Measurements from ENCODE around the gene CHN1. TPM values are rescaled to one million over a fixed set of nuclear protein-coding genes. Genes with fewer than 3 reads are reported as not detected.

CHN1 gene
- total RNA-seq, 2 experiments from 2014 or later: 0.62 to 1.2 TPM

DNA sequence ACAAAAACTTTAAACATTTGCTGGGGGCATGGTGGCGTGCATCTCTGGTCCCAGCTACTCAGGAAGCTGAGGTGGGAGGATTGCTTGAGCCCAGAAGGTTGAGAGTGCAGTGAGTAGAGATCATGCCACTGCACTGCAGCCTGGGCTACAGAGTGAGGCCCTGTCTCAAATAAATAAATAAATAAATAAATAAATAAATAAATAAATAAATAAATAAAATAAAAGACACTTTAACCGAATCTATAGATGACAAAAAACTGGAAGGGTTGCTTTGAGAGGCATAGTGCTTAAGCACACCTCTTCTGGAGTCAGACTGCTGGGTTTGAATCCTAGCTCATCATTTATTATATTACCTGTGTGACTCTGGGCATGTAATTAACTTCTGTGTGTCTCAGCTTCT, 21.2 kb upstream of the CHN1 start:
- no peak overlapping the region for H3K4me3 Mint-ChIP-seq
- no peak for DNase-seq
- H3K36me3 Mint-ChIP-seq (ENCODE audit: low read depth): no peaks in the 10 kb centered on the region
- H3K9me3 Mint-ChIP-seq: no peaks in the 10 kb centered on the region
- POLR2A ChIA-PET: no interaction called here
- H3K27me3 Mint-ChIP-seq: no peaks in the 10 kb centered on the region
- CTCF ChIA-PET: no interaction called here
- peaks cover 4% of the 10 kb centered on the region for H3K4me1 Mint-ChIP-seq
- H3K27ac Mint-ChIP-seq: no peak overlapping the region

DNA sequence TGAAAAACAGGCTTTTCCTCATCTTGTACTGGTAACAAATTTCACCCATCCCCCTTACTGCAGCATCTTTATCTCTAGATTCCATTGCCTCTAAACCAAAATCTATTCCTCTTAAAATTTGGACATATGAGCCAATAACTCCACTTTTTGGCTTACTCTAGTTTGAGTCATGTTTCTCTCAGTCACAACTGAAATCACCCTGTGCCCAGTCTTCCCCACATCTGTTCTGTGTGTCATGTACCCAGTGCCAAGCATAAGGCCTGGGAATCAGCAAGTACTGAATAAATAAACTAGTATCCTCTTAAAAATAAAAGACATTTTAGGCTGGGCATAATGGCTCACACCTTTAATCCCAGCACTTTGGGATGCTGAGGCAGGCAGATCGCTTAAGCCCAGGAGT, 20.8 kb upstream of the CHN1 start:
- CTCF ChIA-PET: no interaction called here
- H3K4me3 Mint-ChIP-seq: no peak overlapping the region
- no peak for DNase-seq
- no peaks in the 10 kb centered on the region for H3K27me3 Mint-ChIP-seq
- POLR2A ChIA-PET: no interaction called here
- no peaks in the 10 kb centered on the region for H3K36me3 Mint-ChIP-seq (ENCODE audit: low read depth)
- no peaks in the 10 kb centered on the region for H3K9me3 Mint-ChIP-seq
- peaks cover 4% of the 10 kb centered on the region for H3K4me1 Mint-ChIP-seq
- no peak overlapping the region for H3K27ac Mint-ChIP-seq

DNA sequence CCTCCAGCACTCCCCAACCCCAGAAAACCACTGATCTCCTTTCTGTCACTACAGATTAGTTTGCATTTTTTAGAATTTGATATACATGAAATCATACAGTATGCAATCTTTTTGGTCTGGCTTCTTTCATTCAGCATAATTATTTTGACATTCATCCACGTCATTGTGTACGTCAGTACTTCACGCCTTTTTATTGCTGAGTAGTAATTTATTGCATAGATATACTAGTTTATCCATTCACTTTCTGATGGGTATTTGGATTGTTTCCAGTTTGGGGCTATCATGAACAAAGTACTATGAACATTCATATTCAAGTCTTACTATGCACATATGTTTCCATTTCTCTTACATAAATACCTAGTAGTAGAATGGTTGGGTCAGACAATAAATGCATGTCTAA, 20.1 kb upstream of the CHN1 start:
- peaks cover under 1% of the 10 kb centered on the region for H3K4me1 Mint-ChIP-seq
- POLR2A ChIA-PET: no interaction called here
- no peak overlapping the region for H3K27ac Mint-ChIP-seq
- no peaks in the 10 kb centered on the region for H3K9me3 Mint-ChIP-seq
- no peaks in the 10 kb centered on the region for H3K27me3 Mint-ChIP-seq
- H3K4me3 Mint-ChIP-seq: no peak overlapping the region
- CTCF ChIA-PET: no interaction called here
- no peak for DNase-seq
- H3K36me3 Mint-ChIP-seq (ENCODE audit: low read depth): no peaks in the 10 kb centered on the region

DNA sequence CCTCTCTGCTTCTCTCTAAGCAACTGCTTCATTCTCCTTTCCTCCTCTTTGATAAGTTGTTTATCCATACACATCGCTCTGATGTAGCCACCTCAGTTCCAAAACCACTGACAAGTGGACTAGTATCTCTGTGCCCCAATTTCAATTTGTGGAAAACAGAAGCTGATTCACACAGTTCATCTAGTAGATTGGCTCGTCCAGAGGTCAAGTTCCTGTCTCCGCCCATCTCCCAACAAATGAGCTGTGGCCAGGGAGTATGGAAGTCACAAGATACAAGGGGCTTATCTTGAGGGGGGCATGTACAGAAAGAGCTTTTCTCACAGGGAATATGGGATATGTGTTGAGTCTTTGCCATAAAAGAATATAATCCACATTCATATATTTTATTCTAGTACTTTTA, 17.7 kb upstream of the CHN1 start:
- ChIA-PET POLR2A (no interaction called here), CTCF (interaction anchor here (1.2 kb wide), 1 partner anchor 17 kb away, joined by 3 read pairs; the partner anchor contains the start of gene CHN1)
- no peak overlapping the region for H3K4me3 Mint-ChIP-seq
- no peak overlapping the region for H3K27ac Mint-ChIP-seq
- no peaks in the 10 kb centered on the region for H3K9me3 Mint-ChIP-seq
- no peak for DNase-seq
- H3K27me3 Mint-ChIP-seq: no peaks in the 10 kb centered on the region
- H3K36me3 Mint-ChIP-seq (ENCODE audit: low read depth): no peaks in the 10 kb centered on the region
- H3K4me1 Mint-ChIP-seq: no peaks in the 10 kb centered on the region

DNA sequence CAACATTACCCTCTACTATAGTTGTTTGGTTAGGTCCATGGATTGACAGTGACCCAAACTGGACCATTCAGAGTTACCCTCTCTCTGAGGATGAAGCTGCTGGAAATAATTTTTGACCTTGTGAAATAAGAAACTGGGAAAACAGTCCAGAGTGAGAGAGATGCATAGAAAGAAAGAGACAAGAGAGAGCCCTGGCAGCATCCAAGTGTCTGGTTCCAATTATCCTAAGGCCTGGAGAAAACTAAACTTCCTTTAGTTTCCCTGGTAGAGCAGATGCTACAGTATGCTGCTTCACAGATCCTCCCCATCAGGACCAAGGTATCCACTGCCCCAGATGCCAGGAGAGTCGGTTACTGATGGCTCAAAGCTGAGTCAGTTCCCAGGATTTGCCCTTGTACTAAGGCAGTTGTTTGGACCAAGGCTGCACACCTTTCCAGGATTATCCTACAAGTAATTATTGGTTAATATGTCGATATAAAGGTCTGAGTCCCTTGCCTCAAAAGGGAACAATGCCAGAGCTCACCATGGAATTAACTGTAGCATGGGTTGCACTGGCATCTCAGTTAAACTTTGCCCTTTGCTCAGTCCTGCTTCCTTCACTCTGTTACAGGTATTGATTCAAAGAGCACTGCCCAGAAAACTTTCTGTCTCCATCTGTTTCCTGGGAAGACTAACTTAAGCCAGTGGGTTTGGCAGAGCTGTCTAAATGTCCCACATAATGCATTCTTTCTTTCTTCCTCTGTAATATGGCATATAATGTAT, 14.6 kb upstream of the CHN1 start:
- no peak for DNase-seq
- CTCF ChIA-PET: no interaction called here
- no peaks in the 10 kb centered on the region for H3K36me3 Mint-ChIP-seq (ENCODE audit: low read depth)
- H3K4me1 Mint-ChIP-seq: no peaks in the 10 kb centered on the region
- H3K27ac Mint-ChIP-seq: no peak overlapping the region
- no peak overlapping the region for H3K4me3 Mint-ChIP-seq
- H3K9me3 Mint-ChIP-seq: no peaks in the 10 kb centered on the region
- POLR2A ChIA-PET: no interaction called here
- H3K27me3 Mint-ChIP-seq: no peaks in the 10 kb centered on the region

DNA sequence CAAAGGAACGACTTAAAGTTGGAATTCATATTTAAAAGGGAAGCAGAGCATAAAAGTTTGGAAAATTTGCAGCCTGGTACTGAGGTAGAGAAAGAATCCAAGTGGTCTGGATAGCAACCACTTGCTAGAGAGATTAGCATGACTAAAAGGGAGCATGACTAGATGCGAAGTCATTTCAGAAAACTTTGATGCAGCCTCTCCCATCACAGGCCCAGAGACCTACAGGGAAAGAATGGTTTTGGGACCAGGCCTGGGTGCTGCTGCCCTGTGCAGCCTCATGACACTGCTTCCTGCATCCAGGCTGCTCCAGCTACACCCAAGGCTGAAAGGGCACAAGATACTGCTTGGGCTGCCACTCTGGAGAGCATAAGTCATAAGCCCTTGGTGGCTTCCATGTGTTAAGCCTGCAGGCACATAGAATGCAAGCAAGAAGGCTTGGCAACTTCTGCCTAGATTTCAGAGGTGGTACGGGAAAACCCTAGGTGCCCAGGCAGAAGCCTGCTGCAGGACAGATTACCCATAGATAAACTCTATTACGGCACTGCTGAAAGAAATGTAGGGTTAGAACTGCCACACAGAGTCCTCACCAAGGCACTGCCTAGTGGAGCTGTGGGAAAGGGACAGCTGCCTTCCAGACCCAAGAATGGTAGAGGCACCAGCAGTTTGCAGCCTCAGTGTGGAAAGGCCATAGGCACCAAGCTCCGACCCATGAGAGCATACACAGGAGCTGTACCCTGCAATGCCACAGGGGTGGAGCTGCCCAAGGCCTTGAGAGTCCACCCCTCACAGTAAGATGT, 12.6 kb upstream of the CHN1 start:
- no peak overlapping the region for H3K4me3 Mint-ChIP-seq
- CTCF ChIA-PET: no interaction called here
- no peaks in the 10 kb centered on the region for H3K4me1 Mint-ChIP-seq
- DNase-seq: no peak
- H3K27me3 Mint-ChIP-seq: peaks cover 6% of the 10 kb centered on the region
- POLR2A ChIA-PET: no interaction called here
- no peak overlapping the region for H3K27ac Mint-ChIP-seq
- no peaks in the 10 kb centered on the region for H3K36me3 Mint-ChIP-seq (ENCODE audit: low read depth)
- peaks cover 6% of the 10 kb centered on the region for H3K9me3 Mint-ChIP-seq

DNA sequence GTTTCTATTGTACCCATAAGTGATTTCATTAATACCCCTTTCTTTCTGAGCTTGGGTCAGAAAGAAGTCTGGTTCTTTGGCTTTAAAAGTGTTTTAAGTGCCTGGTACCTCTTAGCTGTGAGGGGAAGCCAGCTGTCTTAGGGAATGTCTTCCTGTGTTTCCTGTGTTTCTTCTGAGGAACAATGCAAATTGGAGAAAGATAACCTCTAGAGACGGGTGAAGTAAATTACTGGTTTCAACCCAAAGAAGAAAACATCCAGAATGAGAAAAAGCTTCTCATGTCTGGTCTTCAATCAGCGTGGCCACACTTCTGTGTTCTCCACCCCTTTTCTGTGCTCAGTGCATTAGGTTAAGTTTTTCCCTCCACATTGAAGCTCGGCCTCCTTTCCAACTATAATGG, 10.2 kb upstream of the CHN1 start:
- Mint-ChIP-seq H3K36me3 (ENCODE audit: low read depth) (no peaks in the 10 kb centered on the region), H3K9me3 (peaks cover 6% of the 10 kb centered on the region), H3K27ac (no peak overlapping the region), H3K4me1 (no peaks in the 10 kb centered on the region), H3K27me3 (peaks cover 16% of the 10 kb centered on the region), H3K4me3 (no peak overlapping the region)
- no peak for DNase-seq
- POLR2A ChIA-PET: no interaction called here
- CTCF ChIA-PET: interaction anchor here (1.4 kb wide), 1 partner anchor 25 kb away, joined by 3 read pairs; no protein-coding TSS in a partner anchor

DNA sequence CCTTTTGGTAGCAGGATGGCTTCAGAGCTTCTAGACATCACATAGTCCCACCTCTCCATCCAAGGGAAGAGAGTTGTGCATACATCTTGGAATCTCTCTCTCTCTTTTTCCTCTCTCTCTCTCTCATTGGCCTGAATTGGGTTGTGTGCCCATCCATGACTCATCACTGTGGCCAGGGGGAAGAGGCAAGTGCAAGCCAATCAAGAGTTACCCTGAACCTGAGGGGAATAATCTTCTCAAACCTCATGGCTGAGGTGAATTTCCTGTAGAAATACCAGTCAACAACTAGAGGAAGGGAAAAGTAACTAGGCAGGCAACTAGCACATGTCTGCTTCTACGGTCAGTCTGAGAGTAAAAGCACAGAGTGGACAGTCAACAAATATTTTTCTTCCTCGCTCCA, 7.3 kb upstream of the CHN1 start:
- Mint-ChIP-seq H3K36me3 (ENCODE audit: low read depth) (no peaks in the 10 kb centered on the region), H3K27me3 (peaks cover 31% of the 10 kb centered on the region), H3K27ac (no peak overlapping the region), H3K4me3 (no peak overlapping the region), H3K4me1 (no peaks in the 10 kb centered on the region), H3K9me3 (peaks cover 6% of the 10 kb centered on the region)
- ChIA-PET CTCF (interaction anchor here (0.7 kb wide), 1 partner anchor 25 kb away, joined by 3 read pairs; no protein-coding TSS in a partner anchor), POLR2A (no interaction called here)
- DNase-seq: no peak

DNA sequence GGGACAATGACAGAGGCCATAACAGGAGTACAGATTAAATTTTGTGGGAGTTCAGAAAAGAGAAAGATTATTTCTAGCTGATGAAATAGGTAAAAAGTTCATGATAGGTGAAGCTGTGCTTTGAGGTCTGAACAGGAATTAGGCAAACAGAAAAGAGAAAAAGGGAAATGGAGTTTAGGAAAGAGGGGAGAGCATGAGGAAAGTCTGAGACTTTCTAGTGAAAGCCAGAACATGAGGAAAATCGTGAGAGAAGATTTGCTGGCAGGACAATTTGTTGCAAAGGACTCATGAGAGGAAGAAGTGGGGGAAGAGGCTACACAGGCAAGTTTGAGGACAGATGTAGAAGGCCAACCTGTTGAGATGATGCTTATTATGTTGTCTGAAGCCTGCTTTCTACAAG, 6.3 kb upstream of the CHN1 start:
- Mint-ChIP-seq H3K27ac (no peak overlapping the region), H3K4me3 (no peak overlapping the region), H3K27me3 (peaks cover 41% of the 10 kb centered on the region), H3K4me1 (no peaks in the 10 kb centered on the region), H3K36me3 (ENCODE audit: low read depth) (no peaks in the 10 kb centered on the region), H3K9me3 (peaks cover 6% of the 10 kb centered on the region)
- CTCF ChIA-PET: interaction anchor here (0.6 to 0.8 kb wide), 2 partner anchors 8 to 630 kb away, joined by 3 to 4 read pairs; no protein-coding TSS in a partner anchor
- POLR2A ChIA-PET: no interaction called here
- DNase-seq: no peak

DNA sequence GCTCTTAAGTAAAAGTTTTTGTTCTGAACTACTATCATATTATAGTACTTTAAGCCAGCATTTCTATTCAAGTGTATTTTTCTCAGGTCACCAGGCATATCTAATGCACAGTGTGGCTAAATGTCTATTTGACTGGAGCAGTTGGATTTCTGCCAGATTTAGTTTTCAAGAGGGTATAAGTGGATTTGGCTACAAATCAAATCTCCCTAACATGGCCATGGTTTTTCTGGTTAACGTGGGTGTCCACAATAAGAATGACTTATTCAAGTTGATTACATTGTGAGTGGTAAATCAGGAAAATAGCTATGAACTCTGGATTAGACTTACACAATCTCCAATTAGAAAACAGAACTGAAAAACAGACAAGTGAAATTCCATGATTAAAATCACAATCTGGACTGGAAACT, 5.7 kb upstream of the CHN1 start:
- Mint-ChIP-seq H3K4me3 (no peak overlapping the region), H3K27me3 (peaks cover 47% of the 10 kb centered on the region), H3K9me3 (peaks cover 6% of the 10 kb centered on the region), H3K27ac (no peak overlapping the region), H3K36me3 (ENCODE audit: low read depth) (no peaks in the 10 kb centered on the region), H3K4me1 (no peaks in the 10 kb centered on the region)
- ChIA-PET POLR2A (no interaction called here), CTCF (interaction anchor here (0.6 kb wide), 1 partner anchor 630 kb away, joined by 3 read pairs; no protein-coding TSS in a partner anchor)
- DNase-seq: no peak

DNA sequence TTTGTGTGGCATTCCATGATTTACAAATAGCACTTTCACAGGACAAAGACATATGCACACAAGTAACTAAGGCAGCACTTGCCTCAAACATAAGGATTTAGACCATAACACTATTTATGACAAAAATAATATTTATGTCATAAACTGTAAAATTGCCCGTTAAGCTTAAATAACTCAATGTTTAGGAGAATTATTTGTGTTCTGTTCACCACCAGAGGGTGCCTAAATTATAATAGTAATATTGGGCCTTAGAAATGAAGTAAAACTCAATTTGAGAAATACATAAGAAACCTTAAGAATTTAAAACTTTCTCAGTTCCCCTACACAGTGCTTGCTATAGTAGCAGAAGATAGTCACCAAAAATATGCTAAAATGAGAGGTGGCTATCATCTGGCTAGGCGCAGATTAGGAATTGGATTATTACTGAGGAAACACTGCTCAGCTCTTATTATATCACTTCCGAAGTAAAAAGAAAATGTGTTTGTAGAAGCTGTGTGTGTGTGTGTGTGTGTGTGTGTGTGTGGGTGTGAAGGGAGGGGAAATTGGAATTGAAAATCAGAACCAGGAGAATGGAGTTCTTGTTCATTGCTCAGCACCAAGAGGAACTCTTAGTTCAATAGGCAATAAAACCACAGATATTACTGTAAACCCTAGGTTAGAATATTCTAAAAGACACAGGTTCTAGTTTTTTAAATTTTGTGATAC, 4.9 kb upstream of the CHN1 start:
- Mint-ChIP-seq H3K27me3 (peaks cover 52% of the 10 kb centered on the region), H3K9me3 (peaks cover 6% of the 10 kb centered on the region), H3K36me3 (ENCODE audit: low read depth) (no peaks in the 10 kb centered on the region), H3K4me3 (no peak overlapping the region), H3K4me1 (no peaks in the 10 kb centered on the region), H3K27ac (no peak overlapping the region)
- DNase-seq: no peak
- ChIA-PET CTCF (no interaction called here), POLR2A (no interaction called here)

DNA sequence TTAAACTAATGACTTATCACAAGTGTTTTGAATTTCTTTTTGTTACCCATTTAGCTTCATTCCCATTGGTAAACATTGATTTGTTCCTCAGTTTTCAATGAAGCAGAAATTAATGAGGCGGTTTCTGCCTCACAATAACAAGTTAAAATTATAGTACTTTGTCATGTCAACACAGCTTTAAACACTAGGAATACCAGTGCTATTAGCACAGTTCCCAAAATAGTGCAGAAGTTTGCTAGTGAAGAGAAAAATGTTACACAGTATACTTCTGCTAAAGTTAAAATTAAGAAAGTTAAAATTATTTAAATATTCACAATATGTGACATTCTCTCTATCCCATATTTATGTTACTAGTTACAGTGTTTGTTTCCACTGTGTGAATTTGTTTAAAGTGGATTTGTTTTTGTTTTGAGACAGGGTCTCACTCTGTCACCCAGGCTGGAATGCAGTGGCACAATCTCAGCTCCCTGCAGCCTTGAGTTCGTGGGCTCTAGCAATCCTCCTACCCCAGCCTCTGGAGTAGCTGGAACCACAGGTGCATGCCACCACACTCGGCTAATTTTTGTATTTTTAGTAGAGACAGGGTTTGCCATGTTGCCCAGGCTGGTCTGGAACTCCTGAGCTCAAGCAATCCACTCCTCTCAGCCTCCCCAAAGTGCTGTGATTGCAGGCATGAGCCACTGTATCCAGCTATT, 3.8 kb upstream of the CHN1 start:
- DNase-seq: no peak
- no peaks in the 10 kb centered on the region for H3K36me3 Mint-ChIP-seq (ENCODE audit: low read depth)
- peaks cover 56% of the 10 kb centered on the region for H3K27me3 Mint-ChIP-seq
- H3K9me3 Mint-ChIP-seq: peaks cover 4% of the 10 kb centered on the region
- H3K27ac Mint-ChIP-seq: no peak overlapping the region
- H3K4me1 Mint-ChIP-seq: peaks cover 4% of the 10 kb centered on the region
- CTCF ChIA-PET: no interaction called here
- no peak overlapping the region for H3K4me3 Mint-ChIP-seq
- POLR2A ChIA-PET: no interaction called here

DNA sequence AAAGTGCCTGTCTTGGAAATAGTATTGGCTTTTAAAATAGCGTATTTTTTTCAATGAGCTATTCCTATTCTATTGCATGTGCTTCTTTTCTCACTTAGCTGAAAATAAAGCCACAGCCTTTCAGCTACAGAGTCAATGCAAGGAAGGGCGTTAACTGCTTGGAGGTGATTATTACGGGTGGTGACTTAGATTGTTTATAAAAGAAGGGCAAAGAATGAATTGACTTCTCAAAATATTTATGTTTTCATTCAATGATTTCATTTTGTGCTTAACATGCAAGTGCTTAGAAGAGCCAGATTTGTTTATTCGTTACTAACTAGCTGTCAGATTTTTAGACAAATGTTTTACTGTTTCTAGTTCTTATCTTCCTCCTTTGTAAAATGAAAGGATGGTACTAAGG, 2.8 kb upstream of the CHN1 start:
- H3K27ac Mint-ChIP-seq: no peak overlapping the region
- H3K9me3 Mint-ChIP-seq: no peaks in the 10 kb centered on the region
- peaks cover 60% of the 10 kb centered on the region for H3K27me3 Mint-ChIP-seq
- peaks cover 4% of the 10 kb centered on the region for H3K4me1 Mint-ChIP-seq
- DNase-seq: no peak
- ChIA-PET POLR2A (no interaction called here), CTCF (interaction anchor here (1.0 kb wide), 1 partner anchor 95 kb away, joined by 6 read pairs; no protein-coding TSS in a partner anchor)
- no peaks in the 10 kb centered on the region for H3K36me3 Mint-ChIP-seq (ENCODE audit: low read depth)
- H3K4me3 Mint-ChIP-seq: no peak overlapping the region

All from activated CD4-positive, alpha-beta T cell treated with anti-CD3 and anti-CD28 coated beads, Interleukin-2, amount 10 ng/mL, durations not matched to agents 7 days and 5 days (primary cell).